NCI-H1694 treated with DMSO at 0.1 percent for 48 hours (cell line): ENCODE data around the gene TNKS1BP1.
"Not testable (repeated sequence)": the region's sequence is repeated elsewhere in the genome, so short reads cannot be mapped to it uniquely, and the experiment has no call there.

ENCODE experiments used
- DNase-seq: peaks from one replicate; lab custom pipeline; 2025; lab: John Stamatoyannopoulos, UW

TNKS1BP1 gene

GRCh38 chr11:57324886-57325734 lies at the start of gene TNKS1BP1:
Gene TNKS1BP1 (minus strand): TSS chr11:57324952. CDS start chr11:57321885, 3,067 bp downstream.
- DNase-seq = peak; percentile 85

DNA sequence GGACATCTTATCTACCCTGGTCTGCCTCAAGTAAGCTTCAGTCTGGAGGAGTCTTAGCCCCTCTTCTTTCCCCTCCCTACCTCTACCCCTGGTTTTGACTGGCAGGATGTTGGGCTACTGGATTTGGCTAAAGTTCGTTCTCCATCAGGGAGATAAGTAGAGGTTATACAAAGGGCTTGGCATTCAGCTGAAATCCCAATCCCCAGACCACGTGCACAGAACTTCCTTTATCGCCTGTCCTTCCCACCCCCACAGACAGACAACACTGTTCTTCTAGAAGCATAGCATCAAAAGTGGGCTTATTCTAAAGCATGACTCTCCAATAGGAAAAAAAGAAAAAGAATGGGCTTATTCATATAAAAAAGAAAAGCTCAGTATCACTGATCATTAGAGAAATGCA lies 48.4 kb upstream of the TNKS1BP1 start:
- DNase-seq = no peak

GRCh38 chr11:57370941-57371340 lies 46.2 kb upstream of the TNKS1BP1 start:
- DNase-seq = no peak

DNA sequence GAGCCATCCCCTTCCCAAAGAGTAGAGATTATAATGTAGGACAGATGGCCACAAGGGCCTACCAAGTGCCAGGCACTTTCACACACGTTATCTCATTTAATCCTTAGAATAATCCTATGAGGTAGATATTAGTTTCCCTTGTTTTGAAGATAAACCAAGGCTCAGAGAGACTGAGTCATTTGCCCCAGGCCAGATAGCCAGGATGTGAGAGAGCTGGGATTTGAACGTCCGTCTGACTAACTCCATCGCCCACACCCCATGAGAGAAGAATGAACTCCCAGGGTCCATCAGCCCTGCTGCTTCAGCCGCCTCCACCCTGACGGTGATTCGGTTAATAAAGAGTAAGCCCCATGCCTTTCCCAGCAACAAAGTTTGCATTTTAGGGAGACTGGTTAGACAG lies 45.5 kb upstream of the TNKS1BP1 start:
- DNase-seq = no peak

DNA sequence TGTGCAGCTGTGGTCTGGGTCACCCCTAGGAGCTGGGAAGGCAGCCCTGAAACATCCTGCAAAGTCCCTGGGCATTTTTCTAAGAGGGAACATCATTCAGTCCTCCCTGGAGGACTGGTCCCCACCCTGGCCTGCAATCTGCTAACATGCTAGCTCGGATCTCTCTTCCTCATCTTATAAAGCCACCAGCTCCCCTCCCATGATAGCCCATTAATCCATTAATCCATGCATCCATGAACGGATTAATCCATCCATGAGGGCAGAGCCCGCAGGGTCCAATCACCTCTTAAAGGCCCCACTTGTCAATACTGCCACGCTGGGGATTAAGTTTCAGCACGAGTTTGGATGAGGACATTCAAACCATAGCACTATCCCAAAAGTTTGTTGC lies 44.1 kb upstream of the TNKS1BP1 start:
- DNase-seq = no peak

DNA sequence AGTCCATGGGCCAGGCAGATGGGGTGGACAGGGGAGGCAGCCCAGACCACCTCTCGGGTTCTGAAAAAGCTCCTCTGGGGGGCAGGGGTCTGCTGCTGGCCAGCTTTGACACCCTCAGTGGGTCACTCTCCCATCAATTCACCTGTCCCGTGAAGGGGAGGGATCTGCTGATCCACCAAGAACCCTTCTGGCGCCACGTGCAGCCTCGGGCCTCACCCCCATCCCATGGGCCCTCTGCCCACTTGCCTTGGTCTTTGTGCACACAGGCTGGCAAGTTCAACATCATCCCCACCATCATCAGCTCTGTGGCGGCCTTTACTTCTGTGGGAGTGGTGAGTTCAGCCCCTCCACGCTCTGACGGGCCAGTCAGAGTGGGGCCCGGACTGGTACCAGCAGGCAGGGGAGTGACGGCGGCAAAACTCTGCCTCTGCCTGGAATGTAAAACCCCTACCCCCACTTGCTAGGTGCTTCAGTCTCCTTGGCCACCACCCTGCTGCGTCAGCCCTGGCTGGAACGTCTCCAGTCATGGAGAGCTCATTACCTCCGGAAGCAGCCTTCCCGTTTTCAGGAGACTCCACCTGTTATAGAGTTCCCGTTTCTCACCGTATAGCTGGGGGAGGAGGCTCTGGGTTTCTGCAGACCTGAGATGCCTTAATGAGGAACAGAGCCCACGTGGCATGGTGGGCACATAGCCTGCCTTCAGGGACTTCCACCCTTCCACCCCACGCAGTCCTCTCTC lies 43.5 kb upstream of the TNKS1BP1 start:
- DNase-seq = no peak

DNA sequence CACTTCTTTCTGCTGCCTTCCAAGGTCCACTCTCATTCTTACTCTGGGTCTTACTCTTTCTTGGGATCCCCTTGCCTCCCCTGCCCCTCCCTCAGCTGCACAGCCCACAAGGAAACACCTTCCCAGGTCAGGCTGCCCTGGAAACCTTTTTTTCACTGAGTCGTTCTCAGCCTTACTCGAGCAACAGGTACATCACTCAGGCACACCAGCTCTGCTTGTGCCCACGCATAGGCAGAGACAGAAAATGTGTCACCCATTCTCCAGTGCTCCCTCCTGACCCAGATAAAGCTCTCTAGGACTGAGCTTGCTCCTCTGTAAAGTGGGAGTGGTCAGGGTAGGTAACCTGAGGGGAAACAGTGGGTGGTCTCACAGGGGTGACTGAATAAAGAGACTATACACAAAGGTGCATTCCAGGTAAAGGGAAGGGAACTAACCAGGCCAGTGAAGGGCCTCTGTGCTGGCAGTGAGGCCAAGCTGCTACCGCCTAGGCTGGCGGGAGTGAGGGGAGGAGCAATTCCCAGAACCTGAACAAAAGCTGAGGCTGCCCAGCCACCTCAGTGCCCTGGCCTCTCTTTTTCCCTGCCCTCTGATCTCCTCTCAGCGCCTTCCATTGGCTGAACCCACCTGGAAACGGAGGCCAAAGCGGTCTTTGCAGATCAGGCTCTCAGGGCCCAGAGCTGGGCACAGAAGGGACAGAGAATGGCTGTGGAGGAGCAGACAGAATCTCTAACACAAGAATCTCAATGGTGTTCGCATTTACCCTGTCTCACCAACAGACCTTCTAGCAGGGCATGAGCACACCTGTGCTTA lies 40.3 kb upstream of the TNKS1BP1 start:
- no peak for DNase-seq

- DNase-seq = no peak
These were observed 38.7 kb upstream of the TNKS1BP1 start for GRCh38 chr11:57363131-57364080.

DNA sequence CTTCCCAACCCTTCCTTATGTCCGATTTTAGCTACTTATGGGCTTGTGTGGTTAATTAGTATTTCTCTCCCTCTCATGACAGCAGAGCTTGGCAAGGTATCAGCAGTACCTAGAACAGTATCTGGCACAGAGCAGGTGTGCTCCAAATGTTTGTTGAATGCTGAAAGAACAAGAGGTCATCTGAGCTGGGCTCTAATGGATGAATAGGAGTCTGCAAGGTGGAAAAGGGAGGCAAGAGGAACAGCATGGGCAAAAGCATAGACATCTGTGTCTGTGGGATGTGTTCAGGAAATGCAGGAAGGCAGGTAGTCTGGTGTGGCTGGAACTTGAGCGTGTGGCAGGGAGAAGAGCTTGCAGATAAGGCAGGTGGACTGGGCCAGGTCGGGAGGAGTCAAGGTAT lies 37.2 kb upstream of the TNKS1BP1 start:
- no peak for DNase-seq

DNA sequence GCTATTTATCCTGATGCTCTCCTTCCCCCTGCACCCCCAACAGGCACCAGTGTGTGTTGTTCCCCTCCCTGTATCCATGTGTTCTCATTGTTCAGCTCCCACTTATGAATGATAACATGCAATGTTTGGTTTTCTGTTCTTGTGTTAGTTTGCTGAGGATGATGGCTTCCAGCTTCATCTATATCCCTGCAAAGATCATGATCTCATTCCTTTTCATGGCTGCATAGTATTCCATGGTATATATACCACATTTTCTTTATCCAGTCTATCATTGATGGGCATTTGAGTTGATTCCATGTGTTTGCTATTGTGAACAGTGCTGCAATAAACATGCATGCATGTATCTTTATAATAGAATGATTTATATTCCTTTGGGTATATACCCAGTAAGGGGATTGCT lies 36.7 kb upstream of the TNKS1BP1 start:
- not testable (repeated sequence) for DNase-seq

GRCh38 chr11:57360991-57361390 lies 36.2 kb upstream of the TNKS1BP1 start:
- DNase-seq = no peak

DNA sequence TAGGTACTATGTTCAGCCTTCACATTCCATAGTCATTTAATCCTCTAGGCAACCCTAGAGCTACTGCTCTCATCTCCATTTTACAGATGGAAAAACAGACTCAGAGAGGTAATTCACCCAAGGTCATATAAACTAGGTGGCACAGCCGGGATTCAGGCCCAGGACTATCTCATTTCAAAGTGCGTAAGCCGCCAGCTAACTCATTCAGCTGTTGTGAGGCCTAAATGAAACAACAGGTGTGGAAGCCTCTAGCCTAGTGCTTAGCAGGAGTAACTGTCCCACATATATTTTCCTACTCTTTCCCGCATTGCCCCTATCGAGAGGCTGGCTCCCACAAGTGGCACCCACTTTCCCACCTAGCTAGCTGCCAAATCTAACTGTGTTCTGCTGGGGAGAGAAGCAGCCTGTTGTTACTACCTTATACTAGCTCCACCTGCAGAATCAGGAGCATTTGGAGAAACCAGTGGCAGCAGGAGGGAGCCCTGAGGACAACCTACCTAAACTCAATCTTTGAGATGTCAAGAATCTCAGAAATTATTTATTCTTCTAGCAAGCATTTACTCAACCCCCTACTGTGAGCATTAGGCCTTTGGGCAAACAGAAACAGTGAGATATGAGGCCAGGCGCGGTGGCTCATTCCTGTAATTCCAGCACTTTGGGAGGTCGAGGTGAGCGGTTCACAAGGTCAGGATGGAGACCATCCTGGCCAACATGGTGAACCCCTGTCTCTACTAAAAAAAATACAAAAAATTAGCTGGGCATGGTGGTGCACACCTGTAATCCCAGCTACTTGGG lies 35.3 kb upstream of the TNKS1BP1 start:
- DNase-seq = no peak

DNA sequence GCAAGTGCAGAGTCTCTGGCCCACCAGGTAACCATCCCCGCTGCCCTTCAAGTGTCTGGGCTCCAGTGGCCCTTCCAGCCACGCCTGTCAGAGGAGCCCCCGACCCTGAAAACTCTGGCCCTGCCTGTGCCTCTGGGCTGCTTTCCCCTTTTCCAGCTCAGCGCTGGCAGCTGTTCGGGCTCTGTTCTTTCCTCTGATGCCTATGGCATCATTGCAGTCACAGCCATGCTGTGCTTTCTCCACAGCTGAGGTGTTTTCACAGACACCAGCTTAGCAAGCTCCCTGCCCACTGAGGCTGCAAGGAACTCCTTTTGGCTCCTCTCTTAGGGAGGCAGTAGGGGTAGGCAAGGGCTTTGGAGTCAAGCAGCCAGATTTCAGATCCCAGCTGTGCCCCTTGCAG lies 34.6 kb upstream of the TNKS1BP1 start:
- DNase-seq = no peak

DNA sequence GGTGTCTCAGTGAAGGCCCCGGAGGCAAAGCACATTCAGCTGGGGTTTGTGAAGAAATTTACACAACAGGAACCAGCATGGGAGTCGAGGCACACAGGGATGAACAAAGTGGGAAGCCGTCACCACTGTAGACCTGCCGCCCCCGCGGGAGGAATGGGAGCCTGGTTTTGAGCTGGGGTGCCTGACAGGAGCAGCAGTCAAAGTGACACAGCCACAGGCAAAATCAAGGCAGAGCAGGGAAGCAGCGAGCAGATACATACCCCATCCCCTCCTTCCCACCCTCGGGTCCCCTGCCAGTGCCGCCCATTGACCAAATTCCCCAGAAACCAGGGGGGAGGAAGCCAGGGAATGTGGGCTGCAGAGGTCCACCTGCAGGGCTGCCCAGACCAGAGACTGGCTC lies 34.2 kb upstream of the TNKS1BP1 start:
- no peak for DNase-seq

DNA sequence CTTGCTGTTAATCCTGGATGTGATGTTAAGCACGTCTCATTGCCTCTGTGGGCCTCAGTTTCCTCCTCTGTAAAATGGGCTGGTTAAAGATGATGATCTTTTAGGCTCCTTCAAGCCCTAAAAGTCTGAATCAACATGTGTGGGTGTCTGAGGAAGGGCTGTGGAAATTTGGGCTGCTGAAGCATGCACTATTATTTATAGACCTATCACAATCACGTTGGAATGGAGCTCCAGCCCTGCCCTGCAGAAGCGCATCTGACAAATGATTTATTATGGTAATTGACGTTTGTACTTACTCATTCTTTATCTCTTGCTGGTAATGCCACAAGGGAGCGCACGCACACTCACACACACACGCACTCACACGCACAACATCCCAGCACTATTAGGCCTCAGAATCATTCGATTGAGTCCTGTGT lies 33.8 kb upstream of the TNKS1BP1 start:
- no peak for DNase-seq

GRCh38 chr11:57357856-57358255 lies 33.1 kb upstream of the TNKS1BP1 start:
- no peak for DNase-seq

GRCh38 chr11:57357310-57357709 lies 32.6 kb upstream of the TNKS1BP1 start:
- DNase-seq = no peak

DNA sequence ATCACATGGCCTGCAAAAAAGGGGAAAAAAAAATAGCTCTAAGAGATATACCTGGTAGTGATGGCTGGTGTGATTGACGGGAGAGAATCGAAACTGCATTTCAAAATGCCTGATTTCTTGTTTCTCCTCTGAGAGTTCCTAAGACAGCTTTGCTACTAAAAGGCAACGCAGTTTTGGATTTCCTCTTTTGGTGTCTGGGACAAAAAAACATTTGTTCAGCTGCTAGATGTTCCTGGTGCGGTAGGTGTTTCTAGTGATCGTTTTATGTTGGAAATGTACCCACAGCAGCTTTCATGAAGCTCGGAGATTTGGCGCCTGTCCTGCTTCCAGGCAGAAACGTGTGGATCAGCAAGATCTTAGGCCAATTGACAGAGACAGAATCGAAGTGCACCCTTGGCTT lies 31.5 kb upstream of the TNKS1BP1 start:
- no peak for DNase-seq

- DNase-seq = no peak
These were observed 29.9 kb upstream of the TNKS1BP1 start for GRCh38 chr11:57354699-57355098.

GRCh38 chr11:57353852-57354251 lies 29.1 kb upstream of the TNKS1BP1 start:
- no peak for DNase-seq

DNA sequence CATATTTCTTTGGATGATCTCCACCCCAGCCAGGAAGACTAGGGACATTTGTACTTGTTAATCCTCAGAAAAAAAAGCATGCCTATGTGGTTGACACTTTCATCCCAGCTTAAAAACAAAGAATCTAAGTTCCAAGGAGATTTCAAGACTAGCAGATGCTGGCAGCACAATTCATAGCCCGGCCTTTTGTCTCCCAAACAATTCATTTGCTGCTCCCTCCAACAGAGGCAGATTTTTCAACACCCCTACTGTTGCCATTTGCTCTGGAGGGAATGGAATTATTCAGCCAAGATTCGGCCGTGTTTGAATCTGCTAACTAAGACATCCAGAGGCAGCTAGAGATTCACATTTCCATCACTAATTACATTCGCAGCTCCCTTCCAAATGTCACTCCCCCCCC lies 28.7 kb upstream of the TNKS1BP1 start:
- no peak for DNase-seq
